GM18526 (cell line): ENCODE data around the gene MYO1E.

Experiments used
- POLR2A ChIP-seq: IDR thresholded peaks from 3 replicates; pipeline ENCODE4 v1.6.1; 2011; ENCODE audit not compliant: insufficient read length; ENCODE audit errors: extremely low read depth

The MYO1E gene

GRCh38 chr15:59372352-59373211 lies at the start of gene MYO1E:
Gene MYO1E, minus strand, starts transcription at chr15:59372871. Its CDS starts 371 bp downstream, at chr15:59372500.
- peak; percentile 81 for TF ChIP-seq POLR2A

GRCh38 chr15:59420986-59421618 lies 48.4 kb upstream of the MYO1E start:
- no peak for TF ChIP-seq POLR2A

GRCh38 chr15:59420108-59420507 lies 47.4 kb upstream of the MYO1E start:
- no peak for TF ChIP-seq POLR2A

- no peak for TF ChIP-seq POLR2A
These were observed 46.5 kb upstream of the MYO1E start for GRCh38 chr15:59419170-59419569.

GRCh38 chr15:59416816-59417215 lies 44.1 kb upstream of the MYO1E start:
- TF ChIP-seq POLR2A: no peak

- no peak for TF ChIP-seq POLR2A
These were observed 40.9 kb upstream of the MYO1E start for GRCh38 chr15:59413577-59413976.

- no peak for TF ChIP-seq POLR2A
These were observed 37.8 kb upstream of the MYO1E start for GRCh38 chr15:59410391-59410896.

- no peak for TF ChIP-seq POLR2A
These were observed 35.3 kb upstream of the MYO1E start for GRCh38 chr15:59407946-59408345.

GRCh38 chr15:59406446-59406845 lies 33.8 kb upstream of the MYO1E start:
- no peak for TF ChIP-seq POLR2A

GRCh38 chr15:59405079-59405478 lies 32.4 kb upstream of the MYO1E start:
- no peak for TF ChIP-seq POLR2A

GRCh38 chr15:59401824-59402569 lies 29.3 kb upstream of the MYO1E start:
- TF ChIP-seq POLR2A: no peak

- TF ChIP-seq POLR2A: no peak
These were observed 27.6 kb upstream of the MYO1E start for GRCh38 chr15:59400103-59400813.

GRCh38 chr15:59399465-59400102 lies 26.9 kb upstream of the MYO1E start:
- no peak for TF ChIP-seq POLR2A

GRCh38 chr15:59398220-59398619 lies 25.5 kb upstream of the MYO1E start:
- no peak for TF ChIP-seq POLR2A
